Nephron (organoid): ENCODE measurements around the gene SLC6A9.

Source experiments
- H3K27ac Mint-ChIP-seq, 3 experiments: 2 replicates each; pipeline ENCODE4 v1.8.0; 2020; ENCODE audit warnings: mixed read lengths in 3 of 3, mild to moderate bottlenecking in 2 of 3, moderate library complexity in 1 of 3
- H3K27me3 Mint-ChIP-seq: 2 replicates; pipeline ENCODE4 v1.8.0; 2021; ENCODE audit warnings: low read depth, mild to moderate bottlenecking, moderate library complexity, mixed read lengths
- H3K36me3 Mint-ChIP-seq: 2 replicates; pipeline ENCODE4 v1.8.0; 2020; ENCODE audit warnings: low read depth, mixed read lengths
- H3K4me1 Mint-ChIP-seq: 2 replicates; pipeline ENCODE4 v1.8.0; 2020; ENCODE audit warnings: mixed read lengths
- H3K4me3 Mint-ChIP-seq, 3 experiments: 2 replicates each; pipeline ENCODE4 v1.8.0; 2020; ENCODE audit warnings: mild to moderate bottlenecking in 3 of 3, mixed read lengths in 3 of 3, moderate library complexity in 2 of 3
- H3K9me3 Mint-ChIP-seq: 2 replicates; pipeline ENCODE4 v1.8.0; 2020; ENCODE audit warnings: mixed read lengths
- TF ChIP-seq, protein P1 (sequence below), 3 experiments: fragments of 200-600 bp; sonication (generic); IDR thresholded peaks; one replicate each; pipeline ENCODE4 v1.5.0; 2021; ENCODE audit warnings: antibody characterized with exemption in 3 of 3; ENCODE audit not compliant: unreplicated experiment in 3 of 3

SLC6A9 gene

DNA sequence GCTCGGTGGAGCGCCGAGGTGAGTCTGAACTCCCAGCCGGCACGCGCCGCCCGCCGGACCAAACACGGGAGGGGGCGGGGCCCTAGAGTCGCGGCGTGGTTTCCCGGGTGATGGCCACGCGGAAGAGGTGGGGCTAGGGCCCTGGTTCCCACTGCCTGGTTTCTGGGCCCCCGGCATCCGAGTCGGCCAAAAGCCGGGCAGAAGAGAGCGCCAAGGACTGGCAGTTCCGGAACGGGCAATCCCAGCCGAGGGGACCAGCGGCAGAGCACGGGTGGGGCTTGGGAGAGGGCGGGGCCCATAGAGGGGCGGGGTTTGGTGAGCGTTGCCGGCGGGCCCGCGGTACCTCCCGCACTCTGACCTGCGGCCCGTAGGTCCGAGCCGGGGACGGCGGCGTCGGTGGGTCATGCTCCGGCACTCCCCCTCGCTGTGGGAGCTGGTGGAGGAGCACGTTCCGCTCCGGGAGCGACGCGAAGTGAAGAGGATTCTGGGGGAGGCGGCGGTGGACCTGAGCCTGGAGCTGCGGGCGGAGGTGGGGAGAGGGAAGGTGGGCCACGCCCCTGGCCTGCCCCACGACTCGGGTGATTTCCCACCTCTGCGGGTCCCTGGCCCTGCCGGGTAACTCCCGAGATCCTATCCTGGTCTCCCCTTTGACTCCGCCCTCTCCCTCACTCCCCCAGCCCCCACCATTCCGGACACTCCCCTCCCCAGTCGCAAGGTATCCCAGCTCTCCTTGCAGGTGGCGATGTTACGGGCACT, 39.6 kb downstream of the SLC6A9 start, which contains the start of gene CCDC24:
Gene CCDC24, plus strand, starts transcription at position 124 of the 756 bp plus-strand sequence. Its CDS starts 280 bp downstream, at position 404.
- peak within 1 kb of the TSS in 2 of 3 experiments; percentile 62 to 66 for H3K27ac Mint-ChIP-seq
- peaks cover 8% of the 10 kb centered on the region for H3K36me3 Mint-ChIP-seq
- H3K27me3 Mint-ChIP-seq: peaks cover 6% of the 10 kb centered on the region
- H3K4me3 Mint-ChIP-seq: peak within 1 kb of the TSS; percentile 90 to 93 (median 91)
- H3K9me3 Mint-ChIP-seq: no peaks in the 10 kb centered on the region
- peaks cover 17% of the 10 kb centered on the region for H3K4me1 Mint-ChIP-seq
- TF ChIP-seq, protein P1, sequence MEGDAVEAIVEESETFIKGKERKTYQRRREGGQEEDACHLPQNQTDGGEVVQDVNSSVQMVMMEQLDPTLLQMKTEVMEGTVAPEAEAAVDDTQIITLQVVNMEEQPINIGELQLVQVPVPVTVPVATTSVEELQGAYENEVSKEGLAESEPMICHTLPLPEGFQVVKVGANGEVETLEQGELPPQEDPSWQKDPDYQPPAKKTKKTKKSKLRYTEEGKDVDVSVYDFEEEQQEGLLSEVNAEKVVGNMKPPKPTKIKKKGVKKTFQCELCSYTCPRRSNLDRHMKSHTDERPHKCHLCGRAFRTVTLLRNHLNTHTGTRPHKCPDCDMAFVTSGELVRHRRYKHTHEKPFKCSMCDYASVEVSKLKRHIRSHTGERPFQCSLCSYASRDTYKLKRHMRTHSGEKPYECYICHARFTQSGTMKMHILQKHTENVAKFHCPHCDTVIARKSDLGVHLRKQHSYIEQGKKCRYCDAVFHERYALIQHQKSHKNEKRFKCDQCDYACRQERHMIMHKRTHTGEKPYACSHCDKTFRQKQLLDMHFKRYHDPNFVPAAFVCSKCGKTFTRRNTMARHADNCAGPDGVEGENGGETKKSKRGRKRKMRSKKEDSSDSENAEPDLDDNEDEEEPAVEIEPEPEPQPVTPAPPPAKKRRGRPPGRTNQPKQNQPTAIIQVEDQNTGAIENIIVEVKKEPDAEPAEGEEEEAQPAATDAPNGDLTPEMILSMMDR (IDR thresholded peaks at IDR 0.05; ENCODE audit: unreplicated experiment in 3 of 3): peak in 1 of 3 experiments; percentile 16

DNA sequence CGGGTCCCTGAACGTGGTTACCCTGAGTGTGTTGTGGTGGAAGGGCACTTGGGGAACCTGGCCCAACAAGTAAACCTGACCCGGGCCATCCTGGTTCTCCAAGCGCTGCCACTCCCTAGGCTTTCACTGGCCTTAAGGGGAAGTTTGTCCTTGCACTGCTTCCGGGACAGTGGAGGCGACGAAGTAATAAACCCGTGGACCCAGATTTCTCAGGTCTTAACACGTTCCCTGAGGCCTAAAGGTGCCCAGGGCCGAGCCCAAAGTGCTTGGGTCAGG, 40.1 kb downstream of the SLC6A9 start:
- TF ChIP-seq, protein P1 (IDR thresholded peaks at IDR 0.05; ENCODE audit: unreplicated experiment in 3 of 3): no peak
- Mint-ChIP-seq H3K9me3 (no peaks in the 10 kb centered on the region), H3K27ac (peak overlapping the region in 2 of 3 experiments; percentile 62 to 66), H3K27me3 (peaks cover 3% of the 10 kb centered on the region), H3K4me3 (peak overlapping the region; percentile 90 to 93 (median 91)), H3K36me3 (peaks cover 13% of the 10 kb centered on the region), H3K4me1 (peaks cover 13% of the 10 kb centered on the region)

DNA sequence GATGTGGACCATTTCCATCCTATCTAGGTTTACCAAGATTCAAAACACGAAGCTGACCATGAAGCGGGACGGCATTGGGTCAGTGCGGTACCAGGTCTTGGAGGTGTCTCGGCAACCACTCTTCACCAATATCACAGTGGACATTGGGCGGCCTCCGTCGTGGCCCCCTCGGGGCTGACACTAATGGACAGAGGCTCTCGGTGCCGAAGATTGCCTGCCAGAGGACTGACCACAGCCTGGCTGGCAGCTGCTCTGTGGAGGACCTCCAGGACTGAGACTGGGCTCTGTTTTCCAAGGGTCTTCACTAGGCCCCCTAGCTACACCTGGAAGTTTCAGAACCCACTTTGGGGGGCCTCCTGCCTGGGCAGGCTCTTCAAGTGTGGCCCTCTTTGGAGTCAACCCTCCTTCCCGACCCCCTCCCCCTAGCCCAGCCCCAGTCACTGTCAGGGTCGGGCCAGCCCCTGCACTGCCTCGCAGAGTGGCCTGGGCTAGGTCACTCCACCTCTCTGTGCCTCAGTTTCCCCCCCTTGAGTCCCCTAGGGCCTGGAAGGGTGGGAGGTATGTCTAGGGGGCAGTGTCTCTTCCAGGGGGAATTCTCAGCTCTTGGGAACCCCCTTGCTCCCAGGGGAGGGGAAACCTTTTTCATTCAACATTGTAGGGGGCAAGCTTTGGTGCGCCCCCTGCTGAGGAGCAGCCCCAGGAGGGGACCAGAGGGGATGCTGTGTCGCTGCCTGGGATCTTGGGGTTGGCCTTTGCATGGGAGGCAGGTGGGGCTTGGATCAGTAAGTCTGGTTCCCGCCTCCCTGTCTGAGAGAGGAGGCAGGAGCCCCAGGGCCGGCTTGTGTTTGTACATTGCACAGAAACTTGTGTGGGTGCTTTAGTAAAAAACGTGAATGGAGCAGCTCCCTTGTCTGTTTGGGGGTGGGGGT, 40.7 kb downstream of the SLC6A9 start:
- Mint-ChIP-seq H3K4me1 (peaks cover 13% of the 10 kb centered on the region), H3K4me3 (peak overlapping the region; percentile 90 to 93 (median 91)), H3K27ac (peak overlapping the region in 2 of 3 experiments; percentile 62 to 66), H3K27me3 (peaks cover 3% of the 10 kb centered on the region), H3K36me3 (peaks cover 19% of the 10 kb centered on the region), H3K9me3 (no peaks in the 10 kb centered on the region)
- TF ChIP-seq, protein P1 (IDR thresholded peaks at IDR 0.05; ENCODE audit: unreplicated experiment in 3 of 3): no peak

DNA sequence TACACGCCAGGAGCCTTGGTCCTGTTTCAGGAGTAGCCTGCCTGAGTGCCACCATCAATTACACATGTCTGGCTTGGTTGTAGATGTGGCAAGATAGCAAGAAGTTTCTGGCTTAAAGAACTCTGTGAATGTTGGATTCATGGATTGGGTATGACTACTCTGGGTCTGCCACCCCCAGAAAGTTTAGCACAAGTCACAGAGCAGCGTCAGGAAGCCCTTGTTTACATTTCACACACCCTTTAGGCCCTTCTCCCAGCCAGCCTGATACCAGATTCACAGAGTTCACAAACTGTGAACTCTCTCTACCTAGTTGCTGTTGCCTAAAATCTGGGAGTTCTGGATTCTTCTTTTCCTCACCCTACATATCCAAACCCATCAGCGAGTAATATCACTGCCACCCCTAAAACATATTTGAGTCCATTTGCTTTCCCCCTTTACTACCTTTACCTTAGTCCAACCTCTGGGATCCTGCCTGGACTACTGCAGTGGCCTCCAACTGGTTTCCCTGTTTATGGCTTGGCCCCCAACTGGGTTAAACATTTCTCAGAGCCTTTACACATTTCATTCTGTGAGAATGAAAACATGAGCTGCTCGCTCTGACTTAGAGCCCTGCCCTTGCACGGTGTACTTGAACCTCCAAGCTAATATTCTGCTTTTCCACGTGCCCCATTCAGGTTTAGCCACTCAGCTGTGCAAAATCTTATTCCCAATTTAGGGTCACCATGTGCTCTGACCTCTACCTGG, 43.9 kb downstream of the SLC6A9 start:
- TF ChIP-seq, protein P1 (IDR thresholded peaks at IDR 0.05; ENCODE audit: unreplicated experiment in 3 of 3): no peak
- H3K27ac Mint-ChIP-seq: peak overlapping the region; percentile 55 to 98 (median 77)
- peaks cover 30% of the 10 kb centered on the region for H3K36me3 Mint-ChIP-seq
- no peaks in the 10 kb centered on the region for H3K27me3 Mint-ChIP-seq
- H3K4me3 Mint-ChIP-seq: peak overlapping the region; percentile 0 to 53 (median 27)
- no peaks in the 10 kb centered on the region for H3K9me3 Mint-ChIP-seq
- peaks cover 22% of the 10 kb centered on the region for H3K4me1 Mint-ChIP-seq

DNA sequence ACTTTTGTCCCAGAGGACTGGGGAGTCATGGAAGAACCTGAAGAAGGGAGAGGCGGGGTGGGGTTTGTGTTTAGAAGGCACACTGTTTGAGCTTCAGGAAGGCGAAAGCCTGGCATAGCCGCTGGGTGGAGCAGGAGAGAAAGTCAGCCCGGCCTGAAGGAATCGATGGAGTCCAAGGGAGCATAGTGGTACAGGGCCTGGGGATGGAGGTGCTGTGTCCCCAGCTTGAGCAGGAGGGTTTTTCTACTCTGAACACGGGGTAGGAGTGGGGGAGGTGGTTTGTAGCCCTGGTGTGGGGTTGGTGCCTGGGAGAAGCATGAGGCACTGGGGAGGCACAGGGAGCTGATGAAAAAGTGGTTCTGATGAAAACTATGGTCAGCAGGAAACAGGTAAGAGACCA, 44.5 kb downstream of the SLC6A9 start:
- peaks cover 30% of the 10 kb centered on the region for H3K36me3 Mint-ChIP-seq
- H3K4me1 Mint-ChIP-seq: peaks cover 22% of the 10 kb centered on the region
- TF ChIP-seq, protein P1 (IDR thresholded peaks at IDR 0.05; ENCODE audit: unreplicated experiment in 3 of 3): no peak
- no peak overlapping the region for H3K4me3 Mint-ChIP-seq
- H3K27me3 Mint-ChIP-seq: no peaks in the 10 kb centered on the region
- peak overlapping the region in 1 of 3 experiments; percentile 98 for H3K27ac Mint-ChIP-seq
- no peaks in the 10 kb centered on the region for H3K9me3 Mint-ChIP-seq
